NCI-H2171 treated with DMSO at 0.1 percent for 48 hours (cell line): ENCODE data around the gene ADH6.
"Not testable (repeated sequence)": the region's sequence is repeated elsewhere in the genome, so short reads cannot be mapped to it uniquely, and the experiment has no call there.

ENCODE experiments used
- DNase-seq: peaks from one replicate; lab custom pipeline; 2025; lab: John Stamatoyannopoulos, UW

ADH6 gene

GRCh38 chr4:99190336-99190735 is 28.7 kb downstream of the ADH6 start:
- no peak for DNase-seq

- DNase-seq, result not testable (repeated sequence)
Observed at GRCh38 chr4:99189900-99190299, 29.1 kb downstream of the ADH6 start.

GRCh38 chr4:99186029-99186428 is 33.0 kb downstream of the ADH6 start:
- DNase-seq, result no peak

GRCh38 chr4:99185581-99185980 is 33.5 kb downstream of the ADH6 start:
- no peak for DNase-seq

DNA sequence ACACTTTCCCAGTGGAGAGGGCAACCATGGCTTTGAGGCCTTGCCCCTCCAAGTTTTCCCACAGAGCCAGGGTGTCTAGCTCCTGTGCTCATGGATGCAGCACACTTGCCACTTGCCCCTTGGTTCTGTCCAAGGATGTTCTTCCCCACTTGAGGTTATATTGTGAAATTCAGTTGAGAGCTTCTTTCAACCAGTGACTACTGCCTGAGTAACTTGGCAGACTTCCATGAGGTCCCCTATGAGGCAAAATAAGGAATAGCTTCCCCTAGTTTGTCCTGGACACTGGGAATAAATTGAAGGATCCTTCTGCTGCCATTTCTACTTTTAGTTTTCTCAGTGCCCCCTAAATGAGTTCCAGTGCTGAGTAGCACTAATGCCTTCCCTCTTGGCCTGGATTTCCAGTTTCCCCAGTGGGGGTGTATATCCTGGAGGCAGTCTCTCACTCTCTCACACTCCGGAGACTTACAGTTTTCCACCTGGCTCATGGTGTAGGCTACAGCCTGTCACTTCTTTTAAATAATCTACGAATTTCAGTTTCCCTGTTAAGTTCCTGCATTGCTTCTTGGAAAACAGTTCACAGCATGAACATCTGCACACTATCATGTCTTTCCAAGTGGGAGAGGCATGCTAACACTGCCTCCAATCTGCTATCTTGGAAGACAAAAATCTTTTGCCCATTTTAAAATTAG is 38.5 kb downstream of the ADH6 start:
- no peak for DNase-seq

DNA sequence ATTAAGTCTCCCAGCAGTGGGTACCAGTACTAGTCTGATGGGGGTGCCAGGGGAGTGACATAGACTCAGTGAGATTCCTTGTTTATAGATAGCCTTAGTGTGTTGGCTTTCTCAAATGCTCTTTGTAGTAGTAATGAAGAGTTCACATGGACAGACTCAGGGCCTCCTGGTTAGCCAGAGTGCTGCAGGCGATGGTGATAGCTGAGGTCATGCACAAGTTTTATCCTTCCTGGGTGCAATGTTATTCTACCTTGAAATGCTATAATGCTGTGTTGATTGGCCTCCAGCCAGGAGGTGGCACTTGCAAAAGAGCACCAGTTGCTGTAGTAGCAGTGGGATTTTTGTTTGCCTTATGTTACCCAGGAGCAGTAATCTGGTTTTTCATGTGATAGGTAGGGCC is 39.4 kb downstream of the ADH6 start:
- peak; percentile 1 for DNase-seq

DNA sequence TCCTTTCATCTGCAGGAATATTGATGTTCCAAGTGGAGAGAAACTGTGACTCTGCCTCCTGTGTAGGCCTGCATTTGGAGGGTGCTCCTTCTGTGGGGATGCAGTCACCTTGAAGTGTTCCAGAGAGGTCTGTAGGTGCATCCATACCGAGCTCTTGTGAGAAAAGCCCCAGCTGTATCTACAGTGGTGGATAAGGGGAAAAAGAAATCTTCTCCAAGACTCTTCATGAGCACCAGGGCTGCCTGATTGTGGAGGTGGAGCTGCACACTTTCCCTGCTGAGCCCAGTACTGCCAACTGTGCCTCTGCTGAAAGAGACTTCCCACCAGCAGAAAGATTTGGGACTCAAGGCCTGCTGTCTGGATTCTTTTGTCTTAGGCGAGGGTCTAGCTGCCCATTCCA is 39.9 kb downstream of the ADH6 start:
- no peak for DNase-seq

DNA sequence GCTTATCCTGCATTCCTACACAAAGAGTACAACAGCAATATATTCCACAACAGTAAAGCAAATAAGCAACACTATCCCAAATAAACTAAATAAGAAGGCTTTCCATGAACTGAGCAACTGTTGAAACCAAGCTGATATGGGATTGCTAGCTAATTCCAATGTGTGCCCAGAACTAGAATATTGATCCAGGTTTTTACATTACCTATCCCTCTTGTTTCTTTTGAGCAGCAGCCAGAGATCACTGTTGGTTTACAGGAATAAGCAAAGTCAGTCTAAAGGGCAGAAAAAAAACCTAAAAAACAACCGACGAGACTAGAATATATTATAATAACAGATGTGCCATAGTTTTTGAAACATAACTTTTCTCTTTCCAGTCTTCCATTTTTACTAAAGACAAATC is 52.5 kb downstream of the ADH6 start:
- DNase-seq, result no peak

GRCh38 chr4:99165978-99166377 is 53.1 kb downstream of the ADH6 start:
- DNase-seq, result no peak

- DNase-seq, result no peak
Observed at GRCh38 chr4:99161373-99162099, 57.5 kb downstream of the ADH6 start.

DNA sequence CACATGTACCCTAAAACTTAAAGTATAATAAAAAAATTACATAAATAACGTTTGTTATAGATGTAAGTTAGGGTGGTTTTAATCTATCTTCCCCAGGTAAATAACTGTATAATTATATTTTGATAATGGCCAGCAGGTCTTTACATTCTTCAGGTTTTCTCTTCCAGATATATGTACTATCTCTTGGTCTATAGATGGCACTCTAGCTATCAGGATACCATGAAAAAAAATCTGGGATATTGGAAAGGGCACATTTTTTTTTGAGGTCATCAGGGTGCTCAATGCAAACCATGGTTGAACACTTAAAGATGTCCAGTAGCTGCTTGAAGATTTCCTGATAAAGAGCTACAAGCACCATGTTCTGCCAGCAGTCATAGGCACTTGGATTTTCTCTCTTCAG is 59.3 kb downstream of the ADH6 start:
- DNase-seq, result no peak

DNA sequence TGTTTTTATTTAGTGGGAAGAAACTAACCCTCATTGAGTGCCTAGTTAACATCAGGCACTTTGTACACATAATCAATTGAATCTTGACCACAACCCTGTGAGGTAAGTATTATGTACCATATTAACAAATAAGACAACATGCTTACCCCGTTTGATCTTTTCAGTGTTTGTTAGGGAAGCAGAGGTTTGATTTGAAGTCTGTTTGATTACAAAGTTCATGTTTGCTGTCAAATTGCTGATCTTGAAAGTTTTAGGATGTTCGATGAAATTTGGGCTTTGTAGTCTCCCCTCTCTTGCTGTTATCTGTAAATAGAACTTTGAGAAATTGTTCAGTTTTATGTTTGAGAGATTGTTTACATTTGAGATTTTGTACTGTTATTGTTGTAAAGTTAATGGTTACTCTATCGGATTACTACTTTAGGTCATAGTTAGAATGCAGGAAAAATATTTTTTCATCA is 61.5 kb downstream of the ADH6 start:
- DNase-seq, result no peak

DNA sequence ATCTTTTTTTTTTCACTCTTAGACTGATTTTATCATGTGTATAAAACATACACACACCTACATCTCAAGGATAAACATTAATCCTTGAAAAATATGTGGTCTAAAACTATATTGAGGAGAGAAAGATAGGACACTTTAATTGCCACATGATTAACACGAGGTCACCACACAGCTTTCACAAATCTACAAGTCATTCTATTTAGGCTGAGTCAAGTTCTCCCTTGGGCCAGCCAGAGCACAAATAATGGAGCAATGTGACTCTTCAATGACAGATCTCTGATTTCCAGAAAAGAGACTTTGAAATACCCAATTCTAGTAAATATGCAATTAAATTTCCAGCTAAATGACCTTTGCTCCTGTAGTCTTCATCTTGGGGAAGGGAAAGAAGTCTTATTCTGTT is 62.1 kb downstream of the ADH6 start:
- no peak for DNase-seq

- DNase-seq, result no peak
Observed at GRCh38 chr4:99154658-99155342, 64.2 kb downstream of the ADH6 start.
